Mammary epithelial cell (primary cell): ENCODE results near the gene LOXL1.

Experiments used
- EZH2 ChIP-seq: IDR thresholded peaks from 2 replicates; pipeline ENCODE4 v1.6.1; 2012; ENCODE audit warnings: low read length, inconsistent platforms, borderline replicate concordance
- TF ChIP-seq, protein P1 (sequence below), 2 donors: IDR thresholded peaks in 1 of 2; conservative IDR thresholded peaks in 1 of 2; 2 replicates each; pipeline ENCODE4 v1.5.1; 2011 to 2012; ENCODE audit warnings: inconsistent platforms in 2 of 2, low read length in 2 of 2, mild to moderate bottlenecking in 2 of 2, control low read depth in 1 of 2, low read depth in 1 of 2; ENCODE audit not compliant: insufficient read depth in 1 of 2; ENCODE audit errors: extremely low read depth in 1 of 2

GRCh38 chr15:73983773-73984172 is 57.5 kb downstream of the LOXL1 start:
- TF ChIP-seq, protein P1, sequence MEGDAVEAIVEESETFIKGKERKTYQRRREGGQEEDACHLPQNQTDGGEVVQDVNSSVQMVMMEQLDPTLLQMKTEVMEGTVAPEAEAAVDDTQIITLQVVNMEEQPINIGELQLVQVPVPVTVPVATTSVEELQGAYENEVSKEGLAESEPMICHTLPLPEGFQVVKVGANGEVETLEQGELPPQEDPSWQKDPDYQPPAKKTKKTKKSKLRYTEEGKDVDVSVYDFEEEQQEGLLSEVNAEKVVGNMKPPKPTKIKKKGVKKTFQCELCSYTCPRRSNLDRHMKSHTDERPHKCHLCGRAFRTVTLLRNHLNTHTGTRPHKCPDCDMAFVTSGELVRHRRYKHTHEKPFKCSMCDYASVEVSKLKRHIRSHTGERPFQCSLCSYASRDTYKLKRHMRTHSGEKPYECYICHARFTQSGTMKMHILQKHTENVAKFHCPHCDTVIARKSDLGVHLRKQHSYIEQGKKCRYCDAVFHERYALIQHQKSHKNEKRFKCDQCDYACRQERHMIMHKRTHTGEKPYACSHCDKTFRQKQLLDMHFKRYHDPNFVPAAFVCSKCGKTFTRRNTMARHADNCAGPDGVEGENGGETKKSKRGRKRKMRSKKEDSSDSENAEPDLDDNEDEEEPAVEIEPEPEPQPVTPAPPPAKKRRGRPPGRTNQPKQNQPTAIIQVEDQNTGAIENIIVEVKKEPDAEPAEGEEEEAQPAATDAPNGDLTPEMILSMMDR (conservative IDR thresholded peaks at IDR 0.05 in 1 of 2, IDR thresholded peaks at IDR 0.05 in 1 of 2; ENCODE audit: extremely low read depth in 1 of 2, insufficient read depth in 1 of 2, low read depth in 1 of 2, low read length in 2 of 2), result no peak
- no peak for TF ChIP-seq EZH2
